HUES6 (cell line): ENCODE data around the gene TNN.

ENCODE experiments used
- H3K27ac ChIP-seq: 2 replicates; pipeline ENCODE4 v1.7.0; 2013; ENCODE audit warnings: low read depth, mild to moderate bottlenecking, low read length, inconsistent platforms
- H3K27me3 ChIP-seq: 2 replicates; pipeline ENCODE4 v1.6.1; 2013; ENCODE audit warnings: low read length; ENCODE audit not compliant: control insufficient read depth, insufficient read depth
- H3K36me3 ChIP-seq: 2 replicates; pipeline ENCODE4 v1.6.1; 2013; ENCODE audit warnings: low read length; ENCODE audit not compliant: control insufficient read depth, insufficient read depth
- H3K4me1 ChIP-seq: 2 replicates; pipeline ENCODE4 v1.6.1; 2013; ENCODE audit warnings: low read length; ENCODE audit not compliant: control insufficient read depth, insufficient read depth
- H3K4me3 ChIP-seq: 2 replicates; pipeline ENCODE4 v1.5.1; 2013; ENCODE audit warnings: low read depth, low read length
- H3K9ac ChIP-seq: one replicate; pipeline ENCODE4 v1.6.1; 2013; ENCODE audit warnings: mild to moderate bottlenecking, low read length
- H3K9me3 ChIP-seq: 2 replicates; pipeline ENCODE4 v1.6.1; 2013; ENCODE audit warnings: low read depth, low read length; ENCODE audit not compliant: control insufficient read depth, insufficient read depth

Gene TNN

GRCh38 chr1:175129997-175130648 lies 62.5 kb downstream of the TNN start:
- Histone ChIP-seq H3K27me3 (no peaks in the 10 kb centered on the region), H3K9ac (peak overlapping the region; percentile 41), H3K36me3 (no peaks in the 10 kb centered on the region), H3K9me3 (no peaks in the 10 kb centered on the region), H3K4me1 (peaks cover 21% of the 10 kb centered on the region), H3K27ac (peak overlapping the region; percentile 76), H3K4me3 (no peak overlapping the region)

- H3K27me3 ChIP-seq = no peaks in the 10 kb centered on the region
- no peaks in the 10 kb centered on the region for H3K36me3 ChIP-seq
- H3K27ac ChIP-seq = peak overlapping the region; percentile 76
- H3K9me3 ChIP-seq = no peaks in the 10 kb centered on the region
- no peak overlapping the region for H3K4me3 ChIP-seq
- peaks cover 21% of the 10 kb centered on the region for H3K4me1 ChIP-seq
- H3K9ac ChIP-seq = no peak overlapping the region
Observed at GRCh38 chr1:175130649-175131045, 63.0 kb downstream of the TNN start.

GRCh38 chr1:175131095-175131494 lies 63.5 kb downstream of the TNN start:
- H3K4me3 ChIP-seq = no peak overlapping the region
- H3K27ac ChIP-seq = peak overlapping the region; percentile 76; the same call in 1 of the 2 replicates
- peaks cover 21% of the 10 kb centered on the region for H3K4me1 ChIP-seq
- no peaks in the 10 kb centered on the region for H3K9me3 ChIP-seq
- H3K27me3 ChIP-seq = no peaks in the 10 kb centered on the region
- no peaks in the 10 kb centered on the region for H3K36me3 ChIP-seq
- H3K9ac ChIP-seq = no peak overlapping the region

GRCh38 chr1:175132436-175132835 lies 64.8 kb downstream of the TNN start:
- no peaks in the 10 kb centered on the region for H3K27me3 ChIP-seq
- H3K4me1 ChIP-seq = peaks cover 21% of the 10 kb centered on the region
- no peak overlapping the region for H3K4me3 ChIP-seq
- H3K9me3 ChIP-seq = no peaks in the 10 kb centered on the region
- H3K36me3 ChIP-seq = no peaks in the 10 kb centered on the region
- H3K9ac ChIP-seq = no peak overlapping the region
- no peak overlapping the region for H3K27ac ChIP-seq

- H3K9me3 ChIP-seq = no peaks in the 10 kb centered on the region
- peaks cover 21% of the 10 kb centered on the region for H3K4me1 ChIP-seq
- no peaks in the 10 kb centered on the region for H3K36me3 ChIP-seq
- no peak overlapping the region for H3K4me3 ChIP-seq
- no peaks in the 10 kb centered on the region for H3K27me3 ChIP-seq
- no peak overlapping the region for H3K9ac ChIP-seq
- no peak overlapping the region for H3K27ac ChIP-seq
Observed at GRCh38 chr1:175133673-175134435, 66.2 kb downstream of the TNN start.

GRCh38 chr1:175134500-175134899 lies 66.9 kb downstream of the TNN start:
- no peak overlapping the region for H3K4me3 ChIP-seq

GRCh38 chr1:175136246-175136645 lies 68.6 kb downstream of the TNN start:
- Histone ChIP-seq H3K36me3 (no peaks in the 10 kb centered on the region), H3K27ac (no peak overlapping the region), H3K27me3 (no peaks in the 10 kb centered on the region), H3K4me3 (no peak overlapping the region), H3K9ac (no peak overlapping the region), H3K4me1 (peaks cover 6% of the 10 kb centered on the region), H3K9me3 (no peaks in the 10 kb centered on the region)

More at GRCh38 chr1:175134500-175134899, 66.9 kb downstream of the TNN start:
- Histone ChIP-seq H3K36me3 (no peaks in the 10 kb centered on the region), H3K27me3 (no peaks in the 10 kb centered on the region), H3K27ac (no peak overlapping the region), H3K4me1 (peaks cover 16% of the 10 kb centered on the region), H3K9me3 (no peaks in the 10 kb centered on the region), H3K9ac (no peak overlapping the region)

- no peaks in the 10 kb centered on the region for H3K27me3 ChIP-seq
- peaks cover 5% of the 10 kb centered on the region; the same call in 1 of the 2 replicates for H3K4me1 ChIP-seq
- H3K36me3 ChIP-seq = no peaks in the 10 kb centered on the region
- no peak overlapping the region for H3K4me3 ChIP-seq
- H3K27ac ChIP-seq = no peak overlapping the region
- no peak overlapping the region for H3K9ac ChIP-seq
- H3K9me3 ChIP-seq = no peaks in the 10 kb centered on the region
Observed at GRCh38 chr1:175137369-175137768, 69.7 kb downstream of the TNN start.

- Histone ChIP-seq H3K27me3 (no peaks in the 10 kb centered on the region), H3K9ac (no peak overlapping the region), H3K4me3 (no peak overlapping the region), H3K27ac (no peak overlapping the region), H3K4me1 (peaks cover 5% of the 10 kb centered on the region; the same call in 1 of the 2 replicates), H3K36me3 (no peaks in the 10 kb centered on the region), H3K9me3 (no peaks in the 10 kb centered on the region)
Observed at GRCh38 chr1:175138579-175138978, 70.9 kb downstream of the TNN start.

- Histone ChIP-seq H3K27ac (no peak overlapping the region), H3K27me3 (peaks cover 12% of the 10 kb centered on the region), H3K36me3 (no peaks in the 10 kb centered on the region), H3K4me1 (peaks cover 22% of the 10 kb centered on the region), H3K9ac (no peak overlapping the region), H3K9me3 (0 out of 2 replicates have a peak, but pooled peaks cover 4% of the 10 kb centered on the region), H3K4me3 (no peak overlapping the region)
Observed at GRCh38 chr1:175145899-175146528, 78.4 kb downstream of the TNN start.
